Effector memory CD4-positive, alpha-beta T cell (primary cell): ENCODE data around the gene CHRDL1.

ENCODE experiments used
- DNase-seq, 3 donors: peaks; one replicate each; pipeline ENCODE4 v3.0.0-alpha.2; 2020
- H3K27ac ChIP-seq: 2 replicates; pipeline ENCODE4 v1.7.0; 2013; ENCODE audit warnings: mild to moderate bottlenecking, low read length, moderate library complexity; ENCODE audit not compliant: insufficient read depth, poor library complexity, severe bottlenecking
- H3K27me3 ChIP-seq: replicated peaks from 2 replicates; pipeline ENCODE4 v1.7.0; 2013; ENCODE audit warnings: mild to moderate bottlenecking, low read length; ENCODE audit not compliant: insufficient read depth, control insufficient read depth, poor library complexity, severe bottlenecking
- H3K36me3 ChIP-seq: 2 replicates; pipeline ENCODE4 v1.7.0; 2013; ENCODE audit warnings: mild to moderate bottlenecking, low read length, moderate library complexity; ENCODE audit not compliant: control insufficient read depth, insufficient read depth
- H3K4me1 ChIP-seq: 2 replicates; pipeline ENCODE4 v1.7.0; 2013; ENCODE audit warnings: low read length, mild to moderate bottlenecking; ENCODE audit not compliant: control insufficient read depth, insufficient read depth, poor library complexity, severe bottlenecking
- H3K4me3 ChIP-seq: 2 replicates; pipeline ENCODE4 v1.7.0; 2013; ENCODE audit warnings: low read length, low read depth, mild to moderate bottlenecking; ENCODE audit not compliant: insufficient read depth, poor library complexity, severe bottlenecking
- H3K9me3 ChIP-seq: 2 replicates; pipeline ENCODE4 v1.7.0; 2013; ENCODE audit warnings: mild to moderate bottlenecking, low read length, moderate library complexity; ENCODE audit not compliant: control insufficient read depth

CHRDL1 gene

GRCh38 chrX:110713666-110714065 is 82.0 kb downstream of the CHRDL1 start:
- DNase-seq: no peak
- H3K27ac ChIP-seq: no peak overlapping the region
- H3K4me1 ChIP-seq: no peaks in the 10 kb centered on the region
- no peaks in the 10 kb centered on the region for H3K27me3 ChIP-seq
- H3K4me3 ChIP-seq: no peak overlapping the region
- H3K9me3 ChIP-seq: no peaks in the 10 kb centered on the region
- no peaks in the 10 kb centered on the region for H3K36me3 ChIP-seq

- Histone ChIP-seq H3K9me3 (no peaks in the 10 kb centered on the region), H3K36me3 (no peaks in the 10 kb centered on the region), H3K4me3 (no peak overlapping the region), H3K4me1 (no peaks in the 10 kb centered on the region), H3K27me3 (no peaks in the 10 kb centered on the region), H3K27ac (no peak overlapping the region)
- no peak for DNase-seq
Observed at GRCh38 chrX:110706446-110706845, 89.2 kb downstream of the CHRDL1 start.

GRCh38 chrX:110703641-110704040 is 92.0 kb downstream of the CHRDL1 start:
- Histone ChIP-seq H3K27me3 (no peaks in the 10 kb centered on the region), H3K4me1 (no peaks in the 10 kb centered on the region), H3K9me3 (no peaks in the 10 kb centered on the region), H3K36me3 (no peaks in the 10 kb centered on the region), H3K27ac (no peak overlapping the region), H3K4me3 (no peak overlapping the region)
- no peak for DNase-seq

- Histone ChIP-seq H3K27ac (no peak overlapping the region), H3K4me3 (no peak overlapping the region), H3K9me3 (no peaks in the 10 kb centered on the region), H3K36me3 (no peaks in the 10 kb centered on the region), H3K27me3 (no peaks in the 10 kb centered on the region), H3K4me1 (no peaks in the 10 kb centered on the region)
- DNase-seq: no peak
Observed at GRCh38 chrX:110699109-110699508, 96.5 kb downstream of the CHRDL1 start.

GRCh38 chrX:110698696-110699095 is 96.9 kb downstream of the CHRDL1 start:
- Histone ChIP-seq H3K4me3 (no peak overlapping the region), H3K36me3 (no peaks in the 10 kb centered on the region), H3K4me1 (no peaks in the 10 kb centered on the region), H3K27me3 (no peaks in the 10 kb centered on the region), H3K27ac (no peak overlapping the region), H3K9me3 (no peaks in the 10 kb centered on the region)
- DNase-seq: no peak

GRCh38 chrX:110692866-110693265 is 102.8 kb downstream of the CHRDL1 start:
- no peaks in the 10 kb centered on the region for H3K4me1 ChIP-seq
- DNase-seq: no peak
- no peak overlapping the region for H3K27ac ChIP-seq
- no peaks in the 10 kb centered on the region for H3K27me3 ChIP-seq
- H3K36me3 ChIP-seq: no peaks in the 10 kb centered on the region
- H3K4me3 ChIP-seq: no peak overlapping the region
- no peaks in the 10 kb centered on the region for H3K9me3 ChIP-seq

- Histone ChIP-seq H3K36me3 (no peaks in the 10 kb centered on the region), H3K27ac (no peak overlapping the region), H3K4me1 (no peaks in the 10 kb centered on the region), H3K27me3 (no peaks in the 10 kb centered on the region), H3K9me3 (no peaks in the 10 kb centered on the region), H3K4me3 (no peak overlapping the region)
- no peak for DNase-seq
Observed at GRCh38 chrX:110691446-110691845, 104.2 kb downstream of the CHRDL1 start.

GRCh38 chrX:110684653-110685052 is 111.0 kb downstream of the CHRDL1 start:
- Histone ChIP-seq H3K4me1 (no peaks in the 10 kb centered on the region), H3K27ac (no peak overlapping the region), H3K4me3 (no peak overlapping the region), H3K27me3 (no peaks in the 10 kb centered on the region), H3K9me3 (no peaks in the 10 kb centered on the region), H3K36me3 (no peaks in the 10 kb centered on the region)
- no peak for DNase-seq

GRCh38 chrX:110683925-110684324 is 111.7 kb downstream of the CHRDL1 start:
- Histone ChIP-seq H3K36me3 (no peaks in the 10 kb centered on the region), H3K4me1 (no peaks in the 10 kb centered on the region), H3K27me3 (no peaks in the 10 kb centered on the region), H3K9me3 (no peaks in the 10 kb centered on the region), H3K4me3 (no peak overlapping the region), H3K27ac (no peak overlapping the region)
- no peak for DNase-seq

- no peaks in the 10 kb centered on the region for H3K9me3 ChIP-seq
- no peaks in the 10 kb centered on the region for H3K36me3 ChIP-seq
- H3K4me1 ChIP-seq: no peaks in the 10 kb centered on the region
- no peaks in the 10 kb centered on the region for H3K27me3 ChIP-seq
- no peak overlapping the region for H3K4me3 ChIP-seq
- H3K27ac ChIP-seq: no peak overlapping the region
- DNase-seq: no peak
Observed at GRCh38 chrX:110678591-110678990, 117.0 kb downstream of the CHRDL1 start.

GRCh38 chrX:110675886-110676285 is 119.7 kb downstream of the CHRDL1 start:
- Histone ChIP-seq H3K36me3 (no peaks in the 10 kb centered on the region), H3K27ac (no peak overlapping the region), H3K4me3 (no peak overlapping the region), H3K9me3 (no peaks in the 10 kb centered on the region), H3K27me3 (no peaks in the 10 kb centered on the region), H3K4me1 (no peaks in the 10 kb centered on the region)
- DNase-seq: no peak
